Liver (tissue), 3 donors: ENCODE results near the gene TPRN.

Experiments
- CTCF ChIP-seq: fragments of 150-350 bp; IDR thresholded peaks from 2 replicates; pipeline ENCODE4 v1.5.1; 2017; ENCODE audit warnings: improper control_type of control experiment, low read depth, low read length; ENCODE audit not compliant: missing input control
- MAX ChIP-seq: IDR thresholded peaks from 2 replicates; pipeline ENCODE4 v1.6.1; 2016; ENCODE audit warnings: antibody characterized with exemption
- RAD21 ChIP-seq, 2 donors: IDR thresholded peaks; 2 replicates each; pipeline ENCODE4 v1.6.1; 2016; ENCODE audit warnings: antibody characterized with exemption in 2 of 2, mild to moderate bottlenecking in 2 of 2
- RXRA ChIP-seq, 2 donors: IDR thresholded peaks; 2 replicates each; pipeline ENCODE4 v1.6.1; 2017 to 2018; ENCODE audit warnings: antibody characterized with exemption in 2 of 2, mild to moderate bottlenecking in 1 of 2
- SP1 ChIP-seq: IDR thresholded peaks from 2 replicates; pipeline ENCODE4 v1.6.1; 2018; ENCODE audit warnings: antibody characterized with exemption, mild to moderate bottlenecking
- YY1 ChIP-seq: IDR thresholded peaks from 2 replicates; pipeline ENCODE4 v1.6.1; 2016; ENCODE audit warnings: antibody characterized with exemption, mild to moderate bottlenecking
- donor health status: healthy.
- donor health status: healthy.

GRCh38 chr9:137219757-137220316 lies 19.3 kb upstream of the TPRN start:
- TF ChIP-seq RXRA (IDR thresholded peaks at IDR 0.05) (no peak), CTCF (no peak), MAX (no peak), RAD21 (IDR thresholded peaks at IDR 0.05) (no peak), YY1 (no peak), SP1 (no peak)
